DMS114 treated with DMSO at 0.1 percent for 48 hours (cell line): ENCODE measurements around the gene UMAD1.

ENCODE experiments used
- DNase-seq: peaks from one replicate; lab custom pipeline; 2025; ENCODE audit not compliant: unreplicated experiment; lab: John Stamatoyannopoulos, UW

Gene UMAD1

GRCh38 chr7:7764520-7765396, 124.2 kb downstream of the UMAD1 start:
- no peak for DNase-seq

GRCh38 chr7:7765422-7765821, 124.9 kb downstream of the UMAD1 start:
- no peak for DNase-seq

DNA sequence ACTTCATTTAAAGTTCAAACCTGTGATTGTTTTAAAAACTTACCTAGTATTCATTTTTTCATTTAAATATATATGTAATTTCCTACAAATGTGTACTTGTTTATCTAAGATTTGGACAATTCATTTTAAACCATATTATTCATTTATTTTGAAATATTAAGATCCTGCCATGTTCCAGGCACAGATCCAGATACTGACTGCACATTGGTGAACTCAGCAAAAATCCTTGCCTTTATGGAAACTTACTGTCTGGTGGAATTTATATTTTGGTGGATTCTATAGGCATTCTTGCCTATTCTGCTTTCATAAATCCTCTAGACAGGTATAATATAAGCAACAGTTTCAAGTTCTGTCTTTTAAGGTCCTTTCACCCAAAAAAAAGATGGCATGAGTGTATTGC, 126.1 kb downstream of the UMAD1 start:
- no peak for DNase-seq

- no peak for DNase-seq
Measured at GRCh38 chr7:7768977-7769709, 128.6 kb downstream of the UMAD1 start.

DNA sequence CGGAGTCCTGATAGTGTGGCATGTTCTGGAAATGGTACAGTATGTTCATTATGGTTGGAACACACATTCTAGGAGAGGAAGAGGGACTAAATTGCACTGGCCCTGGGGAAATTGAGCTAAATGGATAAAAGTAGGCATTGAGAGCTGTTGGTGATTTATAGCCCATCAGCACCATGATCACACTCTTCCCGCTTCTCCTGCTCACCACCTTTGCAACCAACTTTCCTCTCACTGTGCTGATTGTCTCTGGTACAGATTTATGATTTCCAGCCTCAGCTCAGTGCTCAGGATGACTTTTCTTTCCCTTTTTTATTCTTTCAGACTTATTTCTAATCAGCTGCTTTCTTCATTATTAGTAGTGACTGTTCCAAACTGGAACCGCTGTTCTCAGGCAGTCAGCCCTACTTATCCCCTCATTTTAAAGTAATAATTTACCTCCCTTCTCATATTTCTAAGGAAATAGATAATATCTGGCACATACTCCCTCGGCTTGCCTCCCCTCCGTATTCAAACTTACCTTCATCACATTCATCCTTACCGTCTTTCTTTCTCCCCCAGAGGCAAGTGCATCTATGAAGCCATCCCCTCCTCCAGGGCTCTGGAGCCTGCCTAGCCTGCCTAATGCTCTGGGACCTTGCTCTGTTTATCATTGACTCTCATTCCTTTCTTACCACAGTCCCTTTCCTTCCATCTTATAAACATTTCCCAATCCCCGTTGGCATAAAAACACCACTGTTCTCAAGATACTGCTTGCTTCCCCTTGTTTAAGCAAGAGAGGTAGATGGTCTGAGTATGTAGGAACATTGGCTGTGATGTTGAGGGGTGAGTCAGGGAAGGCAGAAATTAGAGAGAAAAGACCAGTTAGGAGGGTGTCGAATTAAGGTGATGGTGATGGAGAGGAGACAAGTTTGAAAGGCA, 129.4 kb downstream of the UMAD1 start:
- DNase-seq: no peak

DNA sequence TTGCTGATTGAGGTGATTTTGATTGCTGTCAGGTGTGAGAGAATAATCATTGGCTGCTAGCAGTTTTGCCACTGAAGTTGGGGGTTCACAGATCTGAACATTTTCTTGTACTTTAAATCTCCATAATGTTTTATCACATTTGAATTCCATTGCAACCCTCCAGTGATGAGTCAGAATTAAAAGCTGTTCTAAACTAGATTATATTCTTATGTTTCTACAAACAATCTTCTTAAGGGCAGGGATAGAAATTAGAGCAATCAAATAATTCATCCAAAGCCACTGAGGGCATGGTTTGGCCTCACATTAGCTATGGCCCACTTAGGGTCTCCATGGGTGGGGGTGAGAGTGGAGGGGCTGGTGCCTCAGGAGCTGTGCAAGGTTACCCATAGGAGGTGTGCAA, 130.9 kb downstream of the UMAD1 start:
- DNase-seq: no peak

DNA sequence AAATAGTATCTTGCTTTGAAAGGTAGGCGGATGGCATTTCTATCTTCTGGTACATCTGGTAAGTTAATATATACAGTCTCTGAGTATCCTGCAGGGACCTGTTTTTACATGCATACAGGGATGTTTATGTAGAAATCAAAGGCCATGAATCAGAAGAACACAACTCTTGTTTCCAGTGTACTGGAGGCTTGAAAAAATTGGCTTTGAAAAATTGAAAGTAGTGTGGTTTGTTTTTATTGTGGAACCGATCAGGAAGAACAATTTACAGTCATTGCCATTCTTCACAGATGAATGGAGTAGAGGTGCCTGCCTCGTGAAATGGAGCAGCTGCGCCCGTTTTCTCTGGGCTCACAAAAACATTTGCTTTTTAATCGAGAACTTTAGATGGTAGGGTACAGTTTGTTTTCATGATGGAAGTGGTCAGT, 131.9 kb downstream of the UMAD1 start:
- no peak for DNase-seq

- no peak for DNase-seq
Measured at GRCh38 chr7:7773334-7774309, 133.1 kb downstream of the UMAD1 start.

GRCh38 chr7:7779888-7780287, 139.3 kb downstream of the UMAD1 start:
- DNase-seq: no peak

DNA sequence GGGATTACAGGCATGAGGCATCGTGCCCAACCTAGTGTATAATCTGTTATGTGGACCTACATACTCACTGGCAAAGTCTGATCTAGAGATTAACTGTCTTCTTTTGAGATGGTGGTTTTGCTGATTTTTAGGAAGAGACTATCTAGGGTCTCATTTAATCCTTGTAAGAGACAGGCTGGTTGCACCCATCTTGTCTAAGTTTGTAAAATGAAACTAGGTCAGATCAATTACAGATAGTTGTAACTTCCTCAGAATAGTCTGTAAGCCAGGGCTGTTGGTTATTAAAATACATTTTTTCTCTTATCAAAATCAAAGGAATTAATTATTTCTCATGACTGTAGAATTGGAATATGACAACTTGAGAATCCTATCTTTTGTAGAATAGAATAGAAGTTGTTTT, 142.4 kb downstream of the UMAD1 start:
- no peak for DNase-seq

DNA sequence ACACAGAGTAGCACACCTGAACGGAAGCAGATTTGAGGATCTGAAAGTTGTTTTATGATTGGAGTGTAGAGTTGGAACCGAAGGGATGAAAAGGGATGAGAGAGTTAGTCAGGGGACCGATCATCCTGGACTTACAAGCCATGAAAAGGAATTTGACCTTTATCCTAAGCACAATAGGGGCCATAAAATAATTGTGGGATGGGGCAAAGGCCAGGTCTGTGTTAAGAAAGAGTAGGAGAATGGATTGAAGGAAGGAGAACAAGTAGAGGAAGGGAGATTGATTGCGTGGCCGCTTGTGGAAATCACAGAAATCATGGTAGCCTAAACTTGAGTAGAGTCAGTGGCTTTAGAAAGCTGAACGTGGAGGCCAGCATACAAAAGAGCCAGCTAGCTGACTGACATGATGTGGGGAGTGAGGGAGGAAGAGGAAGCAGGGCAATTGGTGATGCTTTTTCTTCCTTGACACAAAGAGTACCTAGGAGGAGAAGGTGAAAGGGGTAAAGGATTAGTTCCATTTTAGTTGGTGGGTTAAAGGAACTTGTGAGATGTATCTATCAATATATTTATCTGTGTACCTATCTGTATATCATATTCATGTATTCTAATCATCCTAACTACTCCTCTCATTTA, 144.9 kb downstream of the UMAD1 start:
- DNase-seq: no peak

DNA sequence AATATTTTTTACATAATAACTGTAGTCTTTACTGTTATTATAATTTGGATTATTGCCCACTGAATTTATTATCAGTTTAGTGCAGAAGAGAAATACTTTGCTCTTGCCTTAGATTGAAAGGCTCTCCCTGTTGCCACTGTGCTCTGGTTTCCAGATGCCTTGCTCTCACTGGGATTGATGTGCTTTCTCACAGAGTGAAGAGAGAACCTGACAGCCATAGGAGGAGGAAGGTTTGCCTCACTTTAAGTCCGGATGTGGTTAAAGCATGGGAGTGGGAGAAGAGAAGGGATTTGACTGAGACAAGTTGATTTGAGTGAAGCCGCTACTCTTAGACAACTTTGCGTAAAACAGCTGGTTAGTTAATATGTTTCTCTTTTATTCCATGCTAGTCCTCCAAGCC, 146.0 kb downstream of the UMAD1 start:
- no peak for DNase-seq

- DNase-seq: no peak
Measured at GRCh38 chr7:7789551-7789988, 149.0 kb downstream of the UMAD1 start.

- DNase-seq: no peak
Measured at GRCh38 chr7:7790041-7790741, 149.6 kb downstream of the UMAD1 start.

DNA sequence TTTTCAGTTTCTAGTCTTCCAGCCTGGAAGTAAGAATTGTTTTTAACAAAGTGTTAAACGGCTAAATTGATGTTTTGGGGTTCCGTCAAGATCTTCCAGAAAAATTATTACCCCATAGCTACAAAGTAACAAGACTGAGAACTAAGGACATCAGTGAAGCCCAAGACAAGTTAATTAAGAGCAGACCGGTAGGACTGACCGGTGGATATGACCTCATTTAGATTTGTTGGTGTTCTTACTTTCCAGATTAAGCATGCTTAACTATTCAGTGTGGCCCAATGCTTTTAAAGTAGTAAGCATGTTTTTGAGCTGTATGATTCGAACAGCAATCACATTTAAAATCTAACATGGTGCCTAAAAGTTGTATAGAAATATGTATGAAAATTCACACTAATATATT, 151.0 kb downstream of the UMAD1 start:
- no peak for DNase-seq

GRCh38 chr7:7792056-7792455, 151.5 kb downstream of the UMAD1 start:
- no peak for DNase-seq

DNA sequence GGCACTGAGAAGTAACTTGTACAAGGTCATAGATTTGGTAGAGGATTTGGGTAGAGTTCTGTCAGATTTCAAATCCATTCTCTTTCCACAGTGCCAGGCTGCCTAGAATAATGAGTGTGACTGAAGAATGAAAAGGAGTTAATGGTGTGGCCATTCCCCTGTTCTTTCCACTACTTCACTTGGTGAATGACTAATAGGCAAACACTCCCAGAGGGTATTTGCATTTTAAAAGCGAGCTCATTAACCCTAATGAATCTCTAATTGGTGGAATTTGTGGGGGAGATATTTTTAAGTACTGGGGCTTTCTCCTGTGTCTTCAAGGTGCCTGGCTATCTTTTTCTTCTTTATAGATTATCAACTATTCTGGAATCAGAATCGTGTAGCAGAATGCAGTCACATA, 152.7 kb downstream of the UMAD1 start:
- no peak for DNase-seq

DNA sequence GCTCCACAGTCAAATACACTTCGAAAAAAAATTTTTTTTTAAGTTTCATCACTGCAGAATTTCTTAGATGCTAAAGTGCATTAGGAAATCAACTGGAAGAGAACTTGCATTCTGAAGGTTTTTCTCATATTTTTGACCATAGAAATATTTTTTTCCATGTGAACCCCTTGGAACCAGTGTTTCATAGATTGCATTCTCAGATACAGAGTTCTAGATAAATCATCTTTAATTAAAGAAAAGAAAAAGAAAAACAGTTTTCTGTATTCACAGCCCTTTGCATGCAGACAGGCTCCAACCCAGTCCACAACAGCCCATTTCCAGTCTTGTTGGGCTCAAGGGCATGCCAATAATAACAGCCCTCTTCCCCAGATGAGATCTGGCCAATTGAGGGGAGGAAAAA, 153.4 kb downstream of the UMAD1 start:
- DNase-seq: no peak

DNA sequence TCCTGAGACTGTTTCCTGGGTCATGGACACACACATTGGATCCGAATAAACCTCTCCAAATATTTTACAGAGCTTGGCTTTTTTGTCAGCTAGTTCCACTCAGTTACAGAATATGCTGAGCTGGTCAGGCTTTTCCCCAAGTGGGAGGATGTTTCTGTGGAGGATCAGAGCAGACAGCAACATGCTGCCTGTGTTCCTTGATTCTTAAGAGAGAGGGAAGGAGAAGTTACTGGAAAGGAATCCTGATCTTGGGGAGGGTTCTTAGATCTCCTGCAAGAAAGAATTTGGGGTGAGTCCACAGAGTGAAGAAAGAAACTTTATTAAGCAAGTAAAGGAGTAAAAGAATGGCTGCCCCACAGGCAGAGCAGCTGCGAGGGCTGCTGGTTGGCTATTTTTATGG, 154.7 kb downstream of the UMAD1 start:
- no peak for DNase-seq
